ENCODE data around the gene ARHGDIG. TPM values are rescaled to one million over a fixed set of nuclear protein-coding genes. Genes with fewer than 3 reads are reported as not detected.

Gene ARHGDIG
- total and polyA plus RNA-seq, 9 of the 15 experiments (the other 6 are each of a cell fraction or from before 2014, with no cell fraction given): 0.36 to 2.5 (median 0.64) TPM; not detected in 2

DNA sequence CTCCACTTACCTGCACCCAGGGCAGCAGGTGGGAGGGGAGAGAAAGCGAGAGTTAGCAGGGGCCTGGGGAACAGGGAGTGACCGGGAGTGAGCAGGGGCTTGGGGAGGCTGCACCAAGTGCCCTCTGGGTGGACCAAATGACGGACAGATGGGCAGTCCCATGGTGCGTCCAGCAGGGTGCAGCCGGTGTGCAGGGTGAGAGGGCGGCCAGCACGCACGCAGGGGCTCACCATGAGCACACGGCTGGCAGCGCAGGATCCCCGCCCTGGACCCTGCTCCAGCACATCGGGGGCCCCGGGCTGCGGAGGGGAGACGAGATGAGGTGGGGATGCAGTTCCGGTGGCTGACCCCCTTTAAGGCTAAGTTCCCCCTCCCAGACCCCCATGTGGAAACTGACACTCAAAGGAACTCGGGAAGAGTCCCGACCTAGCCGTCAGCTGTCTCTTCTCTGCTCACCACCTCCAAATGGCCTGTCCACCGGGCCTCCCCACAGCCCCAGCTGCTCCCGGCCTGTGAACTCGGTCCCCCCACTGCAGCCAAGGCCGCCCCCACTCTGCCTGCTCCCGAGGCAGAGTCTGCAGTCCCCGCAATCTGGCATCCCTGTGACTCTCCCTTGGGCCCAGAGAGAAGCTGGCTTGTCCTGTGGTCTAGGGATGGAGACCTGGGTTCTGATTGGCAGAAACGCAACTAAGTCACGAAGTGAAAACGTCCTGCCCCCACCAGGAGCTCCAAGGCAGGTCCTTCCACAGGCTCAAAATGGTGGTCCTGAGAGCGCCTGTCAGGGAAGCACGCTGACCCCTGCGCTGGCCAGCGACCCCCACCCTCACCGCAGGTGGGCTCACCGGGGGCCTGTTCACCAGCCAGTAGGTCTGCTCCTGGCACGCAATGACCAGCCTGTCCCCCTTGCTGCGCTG, 7.5 kb upstream of the ARHGDIG start:
- FAIRE-seq: peak; percentile 15
- Histone ChIP-seq H3K4me2 (ENCODE audit: insufficient read depth, low read length) (peak overlapping the region; percentile 32; the same call in 1 of the 2 replicates), H3K9me1 (ENCODE audit: control insufficient read depth, insufficient read depth, low read length) (no peaks in the 10 kb centered on the region), H3K36me3 (ENCODE audit: control insufficient read depth, insufficient read depth, low read length) (no peaks in the 10 kb centered on the region), H3K79me2 (ENCODE audit: control insufficient read depth, insufficient read depth, low read length) (no peaks in the 10 kb centered on the region), H3K4me1 (replicated peaks in 1 of 2; ENCODE audit: control insufficient read depth in 2 of 2, insufficient read depth in 2 of 2, low read length in 2 of 2) (peaks cover 0 to 78% of the 10 kb centered on the region in 2 experiments; a peak in 2 of 5 replicates), H3K9ac (ENCODE audit: insufficient read depth in 1 of 2, low read depth in 2 of 2, low read length in 2 of 2) (peak overlapping the region in 1 of 2 experiments; percentile 71; a peak in 2 of 4 replicates), H2AFZ (ENCODE audit: low read depth, low read length) (0 out of 2 replicates have a peak overlapping the region, but pooled peaks have one; percentile 45), H3K9me3 (replicated peaks; ENCODE audit: control insufficient read depth, insufficient read depth, low read depth, low read length) (no peaks in the 10 kb centered on the region), H4K20me1 (replicated peaks; ENCODE audit: control insufficient read depth, insufficient read depth, low read length) (0 out of 2 replicates have a peak, but pooled peaks cover 2% of the 10 kb centered on the region), H3K27me3 (ENCODE audit: control insufficient read depth in 2 of 2, insufficient read depth in 2 of 2, low read length in 2 of 2) (no peaks in the 10 kb centered on the region; a peak in 1 of 5 replicates), H3K4me3 (no peak overlapping the region), H3K27ac (ENCODE audit: extremely low read depth, low read depth, low read length) (no peak overlapping the region)
- in situ Hi-C loops (cut with MboI): no loop called here
- ATAC-seq: peak; percentile 54
- DNase-seq (ENCODE audit: extremely low read depth in 1 of 4, low spot score in 3 of 4): peak in 1 of 4 experiments; percentile 49
- no TSS peak for BruUV-seq (replicated peaks)
- POLR2A ChIA-PET: interaction anchor here (0.6 to 1.3 kb wide), 2 partner anchors 9 to 102 kb away, joined by 3 read pairs; no protein-coding TSS in a partner anchor
- CTCF ChIA-PET (ENCODE audit: low intra/inter-chr PET ratio): no interaction called here
- 32% methylated on average over 27 of the region's 36 CpGs for WGBS (ENCODE audit: insufficient coverage, low coverage, missing lambda C conversion rate)
- intact Hi-C loops (cut with micrococcal nuclease): no loop called here
- TF ChIP-seq ZC3H4 (CRISPR knock-in tag; IDR thresholded peaks at IDR 0.05; ENCODE audit: borderline replicate concordance) (no peak), ZBTB7A (IDR thresholded peaks at IDR 0.05; ENCODE audit: borderline replicate concordance, control insufficient read depth, low read depth, low read length) (0 out of 2 replicates have a peak, but pooled peaks have one; percentile 31), CLOCK (CRISPR knock-in tag; IDR thresholded peaks at IDR 0.05; ENCODE audit: borderline replicate concordance) (no peak), ZNF280A (IDR thresholded peaks at IDR 0.05; ENCODE audit: low read depth, partially characterized antibody) (no peak), YY1 (IDR thresholded peaks at IDR 0.05; ENCODE audit: borderline replicate concordance in 1 of 3, control insufficient read depth in 1 of 3, extremely low read depth in 1 of 3, insufficient read depth in 3 of 3, insufficient read length in 1 of 3, insufficient replicate concordance in 2 of 3, low read depth in 1 of 3, low read length in 2 of 3) (peak in 1 of 3 experiments; percentile 24), ZBTB33 (CRISPR knock-in tag; IDR thresholded peaks at IDR 0.05) (no peak)
